OCI-LY3 (cell line): ENCODE results near the gene ZPLD1.

ENCODE experiments used
- CTCF ChIP-seq: fragments of 200-600, 300-600 bp; sonication (generic); IDR thresholded peaks from 2 replicates; pipeline ENCODE4 v1.5.1; 2014; ENCODE audit warnings: antibody characterized with exemption, low read length, low read depth
- EZH2phosphoT487 ChIP-seq: fragments of 200-600 bp; shearing (Covaris generic); IDR thresholded peaks from 2 replicates; pipeline ENCODE4 v1.6.1; 2018; ENCODE audit warnings: antibody characterized with exemption, mixed run types, low read depth

- TF ChIP-seq CTCF: no peak
- TF ChIP-seq EZH2phosphoT487: no peak
Measured at GRCh38 chr3:102394517-102394916, 40.3 kb upstream of the ZPLD1 start.
